Measurements from ENCODE around the gene PPARA. TPM values are rescaled to one million over a fixed set of nuclear protein-coding genes. Genes with fewer than 3 reads are reported as not detected.

PPARA gene
- total RNA-seq, 1 experiment from 2014 or later = 7.7 TPM

DNA sequence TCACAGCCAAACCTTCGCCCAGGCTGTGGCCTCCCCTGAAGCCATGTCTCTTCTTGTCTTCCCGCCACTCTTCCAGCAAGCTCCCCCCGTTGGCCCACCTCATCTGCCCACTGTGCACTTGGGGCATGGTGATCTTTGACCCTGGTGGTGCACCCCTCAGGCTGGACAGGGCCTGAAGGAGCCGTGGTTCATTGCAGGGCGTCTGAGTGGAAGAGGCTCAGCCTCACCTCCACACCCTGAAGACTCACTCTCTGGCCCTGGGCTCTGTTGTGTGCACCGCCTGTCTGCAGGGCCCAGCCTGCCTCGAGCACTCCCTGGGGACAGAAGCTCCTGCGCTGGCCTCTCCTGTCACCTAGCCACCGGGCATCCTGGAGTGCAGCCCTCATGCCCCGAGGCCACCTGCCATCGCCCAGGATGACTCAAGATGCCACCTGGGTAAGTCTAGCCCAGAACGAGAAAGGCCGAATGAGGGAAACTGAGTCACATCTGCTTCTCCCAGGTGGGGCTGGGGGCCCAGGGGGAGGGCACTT, 40.8 kb upstream of the PPARA start:
- Histone ChIP-seq H4K20me1 (ENCODE audit: low read length) (peaks cover 8% of the 10 kb centered on the region; the same call in 1 of the 2 replicates), H3F3A (ENCODE audit: low read length, unreplicated experiment) (peaks cover 7% of the 10 kb centered on the region), H3K4me1 (ENCODE audit: insufficient read depth, low read length) (no peaks in the 10 kb centered on the region), H3K27me3 (ENCODE audit: low read length) (no peaks in the 10 kb centered on the region), H2AFZ (ENCODE audit: low read length) (no peak overlapping the region), H3K27ac (ENCODE audit: low read length) (no peak overlapping the region), H3K9me3 (ENCODE audit: low read length) (no peaks in the 10 kb centered on the region), H3K4me3 (ENCODE audit: low read length) (no peak overlapping the region), H3K4me2 (ENCODE audit: low read length) (no peak overlapping the region), H3K9ac (ENCODE audit: low read length) (no peak overlapping the region), H3K9me2 (replicated peaks; ENCODE audit: low read length) (no peaks in the 10 kb centered on the region), H3K79me2 (ENCODE audit: low read length) (no peaks in the 10 kb centered on the region), H3K36me3 (ENCODE audit: low read depth, low read length) (peaks cover 23% of the 10 kb centered on the region)
- ATAC-seq (no peak), DNase-seq (no peak)
- POLR2A ChIA-PET (ENCODE audit: unreplicated experiment) = no interaction called here
- intact Hi-C loops (cut with micrococcal nuclease) = no loop called here
- no peak for TF ChIP-seq EZH2phosphoT487 (IDR thresholded peaks at IDR 0.05; ENCODE audit: borderline replicate concordance, low read length)
- TF ChIP-seq EZH2 (IDR thresholded peaks at IDR 0.05; ENCODE audit: low read length, unreplicated experiment) = no peak
- TF ChIP-seq, protein P1, sequence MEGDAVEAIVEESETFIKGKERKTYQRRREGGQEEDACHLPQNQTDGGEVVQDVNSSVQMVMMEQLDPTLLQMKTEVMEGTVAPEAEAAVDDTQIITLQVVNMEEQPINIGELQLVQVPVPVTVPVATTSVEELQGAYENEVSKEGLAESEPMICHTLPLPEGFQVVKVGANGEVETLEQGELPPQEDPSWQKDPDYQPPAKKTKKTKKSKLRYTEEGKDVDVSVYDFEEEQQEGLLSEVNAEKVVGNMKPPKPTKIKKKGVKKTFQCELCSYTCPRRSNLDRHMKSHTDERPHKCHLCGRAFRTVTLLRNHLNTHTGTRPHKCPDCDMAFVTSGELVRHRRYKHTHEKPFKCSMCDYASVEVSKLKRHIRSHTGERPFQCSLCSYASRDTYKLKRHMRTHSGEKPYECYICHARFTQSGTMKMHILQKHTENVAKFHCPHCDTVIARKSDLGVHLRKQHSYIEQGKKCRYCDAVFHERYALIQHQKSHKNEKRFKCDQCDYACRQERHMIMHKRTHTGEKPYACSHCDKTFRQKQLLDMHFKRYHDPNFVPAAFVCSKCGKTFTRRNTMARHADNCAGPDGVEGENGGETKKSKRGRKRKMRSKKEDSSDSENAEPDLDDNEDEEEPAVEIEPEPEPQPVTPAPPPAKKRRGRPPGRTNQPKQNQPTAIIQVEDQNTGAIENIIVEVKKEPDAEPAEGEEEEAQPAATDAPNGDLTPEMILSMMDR (conservative IDR thresholded peaks at IDR 0.05; ENCODE audit: low read depth, low read length) = no peak
- CTCF ChIA-PET = no interaction called here
- no TSS peak for BruUV-seq (replicated peaks)

DNA sequence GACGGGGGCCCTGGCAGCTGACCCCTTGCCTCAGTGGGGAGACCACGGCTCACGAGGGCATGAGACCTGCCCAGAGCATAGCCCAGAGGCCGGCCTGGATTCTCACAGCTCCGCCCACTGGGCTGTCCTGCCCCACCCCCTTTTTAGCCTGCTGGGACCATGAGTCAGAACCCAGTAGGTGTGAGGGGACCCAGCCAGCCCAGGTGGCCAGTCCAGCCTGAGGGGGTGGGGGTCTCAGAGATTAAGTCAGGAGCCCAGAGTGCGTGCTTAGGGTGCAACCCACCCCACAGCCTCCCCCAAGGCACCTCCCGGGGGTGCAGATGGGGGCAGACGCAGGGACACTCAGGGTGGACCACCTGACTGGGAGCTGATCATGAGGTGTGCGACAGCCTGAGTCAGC, 40.1 kb upstream of the PPARA start:
- no peak overlapping the region for H3K27ac ChIP-seq (ENCODE audit: low read length)
- ChIA-PET POLR2A (ENCODE audit: unreplicated experiment) (no interaction called here), CTCF (no interaction called here)
- DNase-seq (peak; percentile 58), ATAC-seq (peak; percentile 16)
- H3K4me1 ChIP-seq (ENCODE audit: insufficient read depth, low read length) = no peaks in the 10 kb centered on the region
- peaks cover 23% of the 10 kb centered on the region for H3K36me3 ChIP-seq (ENCODE audit: low read depth, low read length)
- no peaks in the 10 kb centered on the region for H3K27me3 ChIP-seq (ENCODE audit: low read length)
- no peak overlapping the region for H2AFZ ChIP-seq (ENCODE audit: low read length)
- no peaks in the 10 kb centered on the region for H3K79me2 ChIP-seq (ENCODE audit: low read length)
- H3K4me2 ChIP-seq (ENCODE audit: low read length) = no peak overlapping the region
- H3F3A ChIP-seq (ENCODE audit: low read length, unreplicated experiment) = peaks cover 7% of the 10 kb centered on the region
- H3K4me3 ChIP-seq (ENCODE audit: low read length) = no peak overlapping the region
- no peaks in the 10 kb centered on the region for H3K9me2 ChIP-seq (replicated peaks; ENCODE audit: low read length)
- intact Hi-C loops (cut with micrococcal nuclease) = no loop called here
- H3K9ac ChIP-seq (ENCODE audit: low read length) = no peak overlapping the region
- H3K9me3 ChIP-seq (ENCODE audit: low read length) = no peaks in the 10 kb centered on the region
- TF ChIP-seq EZH2phosphoT487 (IDR thresholded peaks at IDR 0.05; ENCODE audit: borderline replicate concordance, low read length) (no peak), EZH2 (IDR thresholded peaks at IDR 0.05; ENCODE audit: low read length, unreplicated experiment) (no peak)
- TF ChIP-seq, protein P1 (conservative IDR thresholded peaks at IDR 0.05; ENCODE audit: low read depth, low read length) = no peak
- peaks cover 8% of the 10 kb centered on the region; the same call in 1 of the 2 replicates for H4K20me1 ChIP-seq (ENCODE audit: low read length)
- BruUV-seq (replicated peaks) = no TSS peak

DNA sequence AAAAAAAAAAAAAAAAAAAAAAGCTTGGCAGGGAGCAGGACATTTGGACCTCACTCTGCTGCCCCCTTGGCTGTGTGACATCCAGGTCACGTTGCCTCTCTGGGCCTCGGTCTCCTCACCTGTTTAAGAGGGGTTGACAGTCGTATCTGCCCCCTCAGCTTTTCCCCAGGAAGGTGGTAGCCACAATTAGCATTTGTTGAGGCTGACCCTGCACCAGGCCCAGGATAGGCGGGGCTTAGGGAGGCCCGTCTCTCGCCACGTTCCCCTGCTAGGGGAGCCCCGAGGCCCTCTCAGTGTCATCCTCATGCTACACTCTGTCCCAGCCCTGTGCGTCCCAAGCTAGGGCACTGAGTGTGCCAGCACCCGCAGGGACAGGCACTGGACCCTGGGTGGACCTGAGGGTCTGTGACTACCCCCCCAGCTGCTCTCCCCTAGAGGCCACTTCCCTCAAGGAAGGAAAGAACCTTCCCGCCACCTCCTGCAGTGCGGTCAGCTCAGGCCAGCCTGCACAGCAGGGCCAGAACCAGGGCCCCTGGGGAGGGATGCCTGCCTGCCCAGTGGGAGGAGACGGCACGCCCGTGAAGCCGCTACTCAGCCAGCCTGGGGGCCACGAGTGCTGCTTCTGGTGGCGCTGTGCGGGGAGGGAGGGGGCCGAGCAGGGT, 38.5 kb upstream of the PPARA start:
- DNase-seq = no peak
- Histone ChIP-seq H4K20me1 (ENCODE audit: low read length) (peaks cover 8% of the 10 kb centered on the region; the same call in 1 of the 2 replicates), H3K79me2 (ENCODE audit: low read length) (no peaks in the 10 kb centered on the region), H3K9me3 (ENCODE audit: low read length) (no peaks in the 10 kb centered on the region), H3K4me3 (ENCODE audit: low read length) (no peak overlapping the region), H3K4me2 (ENCODE audit: low read length) (no peak overlapping the region), H3K9ac (ENCODE audit: low read length) (no peak overlapping the region), H3K27ac (ENCODE audit: low read length) (no peak overlapping the region), H3K9me2 (replicated peaks; ENCODE audit: low read length) (no peaks in the 10 kb centered on the region), H3K4me1 (ENCODE audit: insufficient read depth, low read length) (no peaks in the 10 kb centered on the region), H3K36me3 (ENCODE audit: low read depth, low read length) (peaks cover 16% of the 10 kb centered on the region), H3K27me3 (ENCODE audit: low read length) (no peaks in the 10 kb centered on the region), H3F3A (ENCODE audit: low read length, unreplicated experiment) (peaks cover 7% of the 10 kb centered on the region), H2AFZ (ENCODE audit: low read length) (no peak overlapping the region)
- BruUV-seq (replicated peaks) = no TSS peak
- intact Hi-C loops (cut with micrococcal nuclease) = no loop called here
- POLR2A ChIA-PET (ENCODE audit: unreplicated experiment) = no interaction called here
- no peak for ATAC-seq
- CTCF ChIA-PET = no interaction called here
- TF ChIP-seq, protein P1 (conservative IDR thresholded peaks at IDR 0.05; ENCODE audit: low read depth, low read length) = no peak
- TF ChIP-seq EZH2phosphoT487 (IDR thresholded peaks at IDR 0.05; ENCODE audit: borderline replicate concordance, low read length) (no peak), EZH2 (IDR thresholded peaks at IDR 0.05; ENCODE audit: low read length, unreplicated experiment) (no peak)
